Measurements from ENCODE around the gene ACO2. TPM values are rescaled to one million over a fixed set of nuclear protein-coding genes. Genes with fewer than 3 reads are reported as not detected.
"Not testable (repeated sequence)": the region's sequence is repeated elsewhere in the genome, so short reads cannot be mapped to it uniquely, and the experiment has no call there.

Gene ACO2
- total RNA-seq, 1 experiment from 2014 or later, result 76.7 TPM

- no peaks in the 10 kb centered on the region for H3K36me3 ChIP-seq (ENCODE audit: low read depth)
- no peak overlapping the region for H3K4me2 ChIP-seq
- H3F3A ChIP-seq (ENCODE audit: insufficient read depth, low read depth), result peaks cover 43% of the 10 kb centered on the region
- ChIA-PET CTCF (interaction anchor here (0.6 kb wide), 1 partner anchor 727 kb away, joined by 3 read pairs; no protein-coding TSS in a partner anchor), POLR2A (ENCODE audit: unreplicated experiment) (interaction anchor here (0.6 to 0.7 kb wide), 2 partner anchors 14 to 22 kb away, joined by 3 to 9 read pairs; partner anchors contain the start of gene PMM1)
- H3K79me2 ChIP-seq (ENCODE audit: low read depth), result no peaks in the 10 kb centered on the region
- intact Hi-C loops (cut with micrococcal nuclease; ENCODE audit: unreplicated experiment), result no loop called here
- DNase-seq, result no peak
- H3K9me2 ChIP-seq (ENCODE audit: insufficient read depth), result no peaks in the 10 kb centered on the region
- no peaks in the 10 kb centered on the region for H3K9me3 ChIP-seq (ENCODE audit: insufficient read depth, low read depth)
- no peak overlapping the region for H3K27ac ChIP-seq
- no peak overlapping the region for H3K4me3 ChIP-seq
- H2AFZ ChIP-seq, result no peak overlapping the region
- peaks cover 38% of the 10 kb centered on the region for H3K4me1 ChIP-seq (replicated peaks; ENCODE audit: insufficient read depth)
- no TSS peak for BruUV-seq (replicated peaks)
- no peaks in the 10 kb centered on the region for H3K27me3 ChIP-seq (ENCODE audit: insufficient read depth, low read depth)
- TF ChIP-seq EZH2 (IDR thresholded peaks at IDR 0.05; ENCODE audit: low read depth), result no peak
- no peaks in the 10 kb centered on the region for H4K20me1 ChIP-seq (ENCODE audit: insufficient read depth)
These were observed 98.5 kb downstream of the ACO2 start for GRCh38 chr22:41567512-41567768.

- intact Hi-C loops (cut with micrococcal nuclease; ENCODE audit: unreplicated experiment), result no loop called here
- DNase-seq, result no peak
- Histone ChIP-seq H3K9me2 (ENCODE audit: insufficient read depth) (no peaks in the 10 kb centered on the region), H3K36me3 (ENCODE audit: low read depth) (no peaks in the 10 kb centered on the region), H3F3A (ENCODE audit: insufficient read depth, low read depth) (peaks cover 30% of the 10 kb centered on the region), H3K9me3 (ENCODE audit: insufficient read depth, low read depth) (no peaks in the 10 kb centered on the region), H3K4me2 (no peak overlapping the region), H3K4me1 (replicated peaks; ENCODE audit: insufficient read depth) (peaks cover 24% of the 10 kb centered on the region), H3K79me2 (ENCODE audit: low read depth) (no peaks in the 10 kb centered on the region), H3K27me3 (ENCODE audit: insufficient read depth, low read depth) (no peaks in the 10 kb centered on the region), H3K4me3 (no peak overlapping the region), H3K27ac (no peak overlapping the region), H4K20me1 (ENCODE audit: insufficient read depth) (no peaks in the 10 kb centered on the region), H2AFZ (no peak overlapping the region)
- TF ChIP-seq CTCF (conservative IDR thresholded peaks at IDR 0.05), result no peak
- no peak for TF ChIP-seq EZH2 (IDR thresholded peaks at IDR 0.05; ENCODE audit: low read depth)
- CTCF ChIA-PET, result no interaction called here
- no TSS peak for BruUV-seq (replicated peaks)
- POLR2A ChIA-PET (ENCODE audit: unreplicated experiment), result interaction anchor here (0.6 kb wide), 1 partner anchor 501 kb away, joined by 5 read pairs; no protein-coding TSS in a partner anchor
These were observed 99.9 kb downstream of the ACO2 start for GRCh38 chr22:41568811-41569210.

GRCh38 chr22:41570221-41570620 is 101.3 kb downstream of the ACO2 start:
- Histone ChIP-seq H3K4me1 (replicated peaks; ENCODE audit: insufficient read depth) (peaks cover 10% of the 10 kb centered on the region), H3K9me3 (ENCODE audit: insufficient read depth, low read depth) (no peaks in the 10 kb centered on the region), H3K27me3 (ENCODE audit: insufficient read depth, low read depth) (no peaks in the 10 kb centered on the region), H3K27ac (no peak overlapping the region), H3K79me2 (ENCODE audit: low read depth) (no peaks in the 10 kb centered on the region), H2AFZ (no peak overlapping the region), H3K9me2 (ENCODE audit: insufficient read depth) (no peaks in the 10 kb centered on the region), H3K4me2 (no peak overlapping the region), H3K36me3 (ENCODE audit: low read depth) (no peaks in the 10 kb centered on the region), H3K4me3 (no peak overlapping the region), H3F3A (ENCODE audit: insufficient read depth, low read depth) (peaks cover 24% of the 10 kb centered on the region), H4K20me1 (ENCODE audit: insufficient read depth) (no peaks in the 10 kb centered on the region)
- ChIA-PET CTCF (no interaction called here), POLR2A (ENCODE audit: unreplicated experiment) (no interaction called here)
- no peak for DNase-seq
- TF ChIP-seq EZH2 (IDR thresholded peaks at IDR 0.05; ENCODE audit: low read depth) (no peak), CTCF (conservative IDR thresholded peaks at IDR 0.05) (no peak)
- intact Hi-C loops (cut with micrococcal nuclease; ENCODE audit: unreplicated experiment), result no loop called here
- BruUV-seq (replicated peaks), result no TSS peak

- no peaks in the 10 kb centered on the region for H3K36me3 ChIP-seq (ENCODE audit: low read depth)
- no peak overlapping the region for H3K4me2 ChIP-seq
- intact Hi-C loops (cut with micrococcal nuclease; ENCODE audit: unreplicated experiment), result no loop called here
- no peak overlapping the region for H3K4me3 ChIP-seq
- no peaks in the 10 kb centered on the region for H3K4me1 ChIP-seq (replicated peaks; ENCODE audit: insufficient read depth)
- no peaks in the 10 kb centered on the region for H3K27me3 ChIP-seq (ENCODE audit: insufficient read depth, low read depth)
- CTCF ChIA-PET, result no interaction called here
- BruUV-seq (replicated peaks), result no TSS peak
- DNase-seq, result no peak
- H3F3A ChIP-seq (ENCODE audit: insufficient read depth, low read depth), result peaks cover 9% of the 10 kb centered on the region; the same call in 1 of the 2 replicates
- no peaks in the 10 kb centered on the region for H3K79me2 ChIP-seq (ENCODE audit: low read depth)
- H3K9me2 ChIP-seq (ENCODE audit: insufficient read depth), result no peaks in the 10 kb centered on the region
- H3K9me3 ChIP-seq (ENCODE audit: insufficient read depth, low read depth), result no peaks in the 10 kb centered on the region
- POLR2A ChIA-PET (ENCODE audit: unreplicated experiment), result interaction anchor here (0.6 kb wide), 1 partner anchor 17 kb away, joined by 3 read pairs; no protein-coding TSS in a partner anchor
- H4K20me1 ChIP-seq (ENCODE audit: insufficient read depth), result no peaks in the 10 kb centered on the region
- no peak for TF ChIP-seq EZH2 (IDR thresholded peaks at IDR 0.05; ENCODE audit: low read depth)
- no peak overlapping the region for H3K27ac ChIP-seq
- H2AFZ ChIP-seq, result no peak overlapping the region
These were observed 102.9 kb downstream of the ACO2 start for GRCh38 chr22:41571786-41572185.

- DNase-seq; intact Hi-C loops (cut with micrococcal nuclease; ENCODE audit: unreplicated experiment); BruUV-seq (replicated peaks); H3K4me3 ChIP-seq; H3K27me3 ChIP-seq (ENCODE audit: insufficient read depth, low read depth); POLR2A ChIA-PET (ENCODE audit: unreplicated experiment); H3K4me2 ChIP-seq; H3K27ac ChIP-seq; H3F3A ChIP-seq (ENCODE audit: insufficient read depth, low read depth); H3K9me3 ChIP-seq (ENCODE audit: insufficient read depth, low read depth); CTCF ChIA-PET; H3K9me2 ChIP-seq (ENCODE audit: insufficient read depth); H4K20me1 ChIP-seq (ENCODE audit: insufficient read depth); H3K4me1 ChIP-seq (replicated peaks; ENCODE audit: insufficient read depth); H2AFZ ChIP-seq; H3K79me2 ChIP-seq (ENCODE audit: low read depth); H3K36me3 ChIP-seq (ENCODE audit: low read depth): not testable (repeated sequence)
These were observed 103.4 kb downstream of the ACO2 start for GRCh38 chr22:41572305-41572704.
